ENCODE results near the gene CD180.

GRCh38 chr5:67156976-67157583 is 39.5 kb downstream of the CD180 start:
- TF ChIP-seq FOXO4 (CRISPR knock-in tag; IDR thresholded peaks at IDR 0.05) (no peak), KDM4B (IDR thresholded peaks at IDR 0.05; ENCODE audit: borderline replicate concordance in 2 of 2, low read depth in 1 of 2) (no peak), ZNF584 (CRISPR knock-in tag; IDR thresholded peaks at IDR 0.05; ENCODE audit: low read depth) (no peak), CBX2 (IDR thresholded peaks at IDR 0.05; ENCODE audit: insufficient read depth, low read length, poor library complexity, severe bottlenecking) (no peak), SMC3 (conservative IDR thresholded peaks at IDR 0.05; ENCODE audit: insufficient read depth, low read depth, low read length) (peak; percentile 24; the same call in 1 of the 2 replicates), ZFX (CRISPR knock-in tag; IDR thresholded peaks at IDR 0.05) (no peak), CTCF (IDR thresholded peaks at IDR 0.05 in 2 of 3, conservative IDR thresholded peaks at IDR 0.05 in 1 of 3; ENCODE audit: insufficient read depth in 2 of 3, low read depth in 1 of 3, low read length in 3 of 3) (peak; percentile 38 to 69 (median 68)), MEF2A (IDR thresholded peaks at IDR 0.05; ENCODE audit: control insufficient read depth, low read depth, low read length) (no peak), FOXA3 (CRISPR knock-in tag; conservative IDR thresholded peaks at IDR 0.05 in 1 of 2, IDR thresholded peaks at IDR 0.05 in 1 of 2) (no peak), ELF1 (tag; IDR thresholded peaks at IDR 0.05) (no peak), ZHX1 (conservative IDR thresholded peaks at IDR 0.05; ENCODE audit: low read length) (no peak), ZNF696 (CRISPR knock-in tag; conservative IDR thresholded peaks at IDR 0.05) (no peak), IRF9 (tag; IDR thresholded peaks at IDR 0.05) (no peak)

Measured in K562 (cell line).